HG03097 (cell line): ENCODE measurements around the gene CCL19.

ENCODE experiments used
- ATAC-seq: cut with Tn5 transposase; IDR thresholded peaks from one replicate; pipeline ENCODE4 v1.9.1; 2021; ENCODE audit not compliant: unreplicated experiment, low FRiP score

Gene CCL19

DNA sequence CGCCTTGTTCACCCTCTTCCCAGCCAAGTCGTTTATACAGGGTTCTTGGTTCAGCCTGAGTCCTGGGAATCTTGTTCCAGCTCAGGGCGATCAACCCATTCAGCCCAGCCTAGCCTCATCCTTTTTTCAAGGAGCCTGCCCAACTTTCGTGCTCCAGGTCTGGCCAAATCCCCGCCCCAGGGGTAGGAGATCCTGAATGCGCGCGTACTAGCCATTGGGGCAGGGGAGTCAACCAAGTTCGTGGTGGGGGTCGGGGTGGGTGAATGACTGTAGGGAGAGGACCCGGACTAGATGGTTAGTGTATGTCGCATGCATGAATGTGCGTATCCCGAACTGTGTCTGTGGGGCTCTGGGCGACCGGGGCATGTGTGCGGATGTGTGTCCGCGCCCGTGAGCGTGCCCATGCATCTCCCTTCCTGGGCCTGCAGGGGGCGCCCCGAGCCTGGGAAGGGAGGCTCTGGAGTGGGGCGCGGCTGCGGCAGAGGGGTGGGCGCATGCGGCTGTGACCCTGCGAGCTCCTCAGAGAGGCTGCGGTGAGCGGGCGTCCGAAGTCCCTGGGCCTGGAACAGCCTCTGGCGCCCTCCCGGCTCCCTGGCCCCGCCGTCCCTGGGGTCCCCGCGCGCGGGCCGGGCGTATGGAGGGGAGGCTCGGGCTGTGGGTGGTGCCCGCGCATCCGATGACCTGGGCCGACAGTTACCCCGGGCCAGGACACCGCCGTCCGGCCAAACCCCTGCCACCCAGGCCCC lies 10.1 kb upstream of the CCL19 start:
- ATAC-seq = peak; percentile 57

DNA sequence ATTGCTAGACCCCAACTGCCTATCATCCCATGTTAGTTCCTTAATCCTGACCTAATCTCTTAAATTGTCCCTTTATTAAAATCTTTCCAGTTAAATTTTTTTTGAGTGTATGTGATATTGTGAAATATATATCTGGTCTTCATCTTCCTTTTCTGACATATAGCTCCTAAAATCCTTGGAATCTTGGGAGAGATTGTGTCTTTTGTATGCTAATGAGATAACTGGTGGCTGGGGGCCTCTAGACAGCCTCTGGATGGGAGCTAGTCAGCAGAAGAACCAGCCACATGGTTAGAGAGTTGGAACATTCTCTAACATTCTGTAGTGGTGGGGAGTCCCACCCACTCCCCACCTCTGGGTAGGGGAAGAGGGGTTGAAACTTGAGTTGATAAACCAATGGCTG lies 3.7 kb upstream of the CCL19 start:
- no peak for ATAC-seq

DNA sequence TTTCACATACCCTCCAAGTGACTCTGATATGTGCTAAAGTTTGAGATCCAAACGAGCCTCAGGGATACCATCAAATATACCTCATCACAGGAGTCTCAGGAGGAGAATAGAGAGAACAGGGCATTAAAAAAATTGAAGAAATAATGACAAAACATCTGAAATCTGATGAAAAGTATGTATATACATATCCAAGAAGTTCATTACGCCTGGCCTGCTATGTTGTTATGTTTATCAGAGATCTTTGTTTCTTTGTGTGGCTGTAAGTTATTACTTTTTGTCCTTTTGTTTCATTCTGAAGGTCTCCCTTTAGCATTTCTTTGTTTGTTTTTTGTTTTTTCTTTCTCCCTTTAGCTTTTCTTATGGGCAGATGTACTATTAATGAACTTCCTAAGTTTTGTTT lies 2.5 kb upstream of the CCL19 start:
- no peak for ATAC-seq

DNA sequence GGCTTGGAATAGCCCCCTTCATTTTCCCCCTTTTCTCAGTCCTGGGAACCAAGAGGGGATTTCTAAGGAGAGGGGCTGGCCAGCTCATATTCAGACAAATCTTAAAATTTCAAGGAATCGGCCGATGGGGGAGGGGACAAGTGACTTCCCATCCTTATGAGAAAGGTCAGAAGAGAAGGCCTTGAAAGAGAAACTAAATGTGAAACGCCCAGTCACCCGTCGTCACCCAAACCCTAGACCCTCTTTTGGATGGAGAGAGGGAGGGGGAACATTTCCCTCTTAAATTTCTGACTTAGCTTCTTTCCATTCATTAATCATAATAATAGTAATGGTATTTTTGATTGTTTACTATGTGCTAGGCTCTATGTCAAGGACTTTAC lies 850 bp upstream of the CCL19 start:
- ATAC-seq = no peak

DNA sequence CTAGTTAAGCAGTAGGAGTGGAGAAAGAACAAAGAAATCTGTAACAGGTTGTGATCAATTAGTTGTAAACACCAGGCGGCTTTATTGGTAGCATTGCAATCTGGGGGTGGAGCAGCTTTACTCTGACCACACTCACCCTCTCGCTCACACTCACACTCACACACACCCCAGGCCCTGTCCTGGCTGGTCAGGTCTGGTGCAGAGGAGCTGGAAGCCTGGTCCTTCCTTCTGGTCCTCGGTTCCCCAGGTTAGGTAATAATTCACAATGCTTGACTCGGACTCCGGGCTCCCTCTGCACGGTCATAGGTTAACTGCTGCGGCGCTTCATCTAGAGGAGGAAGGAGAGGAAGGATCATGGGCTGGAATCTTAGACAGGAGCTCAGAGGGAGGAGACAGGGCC lies 1.6 kb downstream of the CCL19 start:
- ATAC-seq = no peak

DNA sequence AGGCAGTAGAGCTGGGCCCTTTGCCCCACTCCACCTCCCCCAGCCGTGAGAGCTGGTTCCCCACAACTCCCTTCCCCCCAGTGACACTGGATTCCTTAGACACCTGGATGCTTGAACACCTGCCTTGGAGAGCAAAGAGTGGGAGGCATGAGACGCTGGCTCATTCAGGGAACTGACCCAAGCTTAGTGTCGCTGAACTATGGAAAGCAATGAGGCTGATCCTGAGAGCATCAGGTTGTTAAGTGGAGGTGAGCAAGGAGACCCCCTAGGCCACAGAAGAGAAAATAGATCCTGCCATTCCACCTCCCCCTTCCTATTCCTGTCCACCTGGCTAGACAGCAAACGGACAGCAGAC lies 2.0 kb downstream of the CCL19 start:
- ATAC-seq = no peak

GRCh38 chr9:34688329-34689115 lies 2.6 kb downstream of the CCL19 start:
- ATAC-seq = no peak

DNA sequence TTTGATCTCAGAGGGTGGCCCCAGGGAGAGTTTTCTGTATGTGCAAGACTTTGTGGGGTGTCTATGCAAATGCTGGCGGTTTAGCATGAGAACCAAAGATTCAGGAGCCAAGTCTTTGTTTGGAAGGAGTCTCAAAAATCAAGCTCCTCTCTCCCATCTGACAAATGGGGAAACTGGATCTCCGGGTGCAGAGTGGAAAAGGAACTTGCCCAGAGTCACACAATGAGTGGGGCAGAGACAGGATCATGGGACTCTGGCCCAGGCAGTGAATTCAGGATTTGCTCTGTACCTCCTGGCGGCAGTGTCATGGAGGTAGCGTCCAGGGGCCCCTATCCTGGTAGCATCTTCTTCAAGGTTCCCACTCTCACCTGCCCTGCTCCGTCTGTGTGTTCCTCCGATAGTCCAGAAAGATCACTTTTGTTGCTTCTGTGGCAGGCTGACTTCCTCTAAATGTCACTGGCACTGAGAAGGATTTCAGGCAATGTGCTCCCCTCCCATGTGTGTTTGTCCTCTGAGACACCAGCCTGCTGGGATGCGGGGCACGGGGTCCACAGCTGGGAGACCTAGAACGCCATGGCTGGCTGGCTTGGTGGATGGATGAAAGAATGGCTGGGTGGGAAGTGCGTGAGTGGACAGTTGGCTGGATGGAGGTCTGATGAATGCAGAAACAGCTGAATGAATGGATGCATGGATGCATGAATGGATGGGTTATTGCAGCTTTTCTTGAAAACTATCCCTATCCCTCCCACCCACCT lies 3.6 kb downstream of the CCL19 start:
- no peak for ATAC-seq

DNA sequence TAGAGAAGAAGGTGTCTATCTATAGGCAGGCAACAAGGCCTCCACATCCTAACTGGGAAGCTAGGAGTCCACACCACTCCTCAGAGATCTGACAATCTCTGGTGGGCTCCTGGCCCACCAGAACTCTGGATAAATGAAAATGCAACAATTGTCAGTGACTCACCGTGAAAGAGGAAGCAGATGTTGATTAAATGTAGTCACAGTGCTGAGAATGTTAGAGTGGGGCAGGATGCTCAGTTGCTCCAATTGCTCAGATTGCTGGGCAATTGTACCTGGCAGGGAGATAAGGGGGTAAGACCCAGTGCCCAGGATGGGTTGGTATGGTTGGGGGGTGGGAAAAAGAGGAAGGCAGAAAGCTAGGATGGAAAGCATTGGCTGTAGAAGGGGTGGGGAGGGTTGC lies 4.3 kb downstream of the CCL19 start:
- ATAC-seq = no peak

GRCh38 chr9:34686231-34686630 lies 4.8 kb downstream of the CCL19 start:
- ATAC-seq = no peak

DNA sequence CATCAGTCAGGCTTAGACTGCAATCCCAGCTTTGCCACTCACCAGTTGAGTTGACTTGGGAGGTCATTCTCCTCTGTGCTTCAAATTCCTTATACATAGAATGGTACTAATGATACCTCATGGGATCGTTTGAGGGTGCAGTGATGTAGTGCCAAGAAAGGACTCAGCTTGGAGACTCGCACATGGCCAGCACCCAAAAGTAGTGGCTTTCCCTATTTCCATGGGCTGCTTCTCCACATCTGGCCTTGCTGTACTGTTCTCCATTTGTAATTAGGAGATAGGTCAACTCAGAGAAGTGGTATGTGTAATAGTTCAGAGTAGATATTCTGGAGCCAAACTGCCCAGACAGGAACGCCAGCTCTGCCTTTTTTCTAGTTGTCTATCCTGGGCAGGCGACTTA lies 5.5 kb downstream of the CCL19 start:
- ATAC-seq = no peak

GRCh38 chr9:34684816-34685215 lies 6.3 kb downstream of the CCL19 start:
- no peak for ATAC-seq

DNA sequence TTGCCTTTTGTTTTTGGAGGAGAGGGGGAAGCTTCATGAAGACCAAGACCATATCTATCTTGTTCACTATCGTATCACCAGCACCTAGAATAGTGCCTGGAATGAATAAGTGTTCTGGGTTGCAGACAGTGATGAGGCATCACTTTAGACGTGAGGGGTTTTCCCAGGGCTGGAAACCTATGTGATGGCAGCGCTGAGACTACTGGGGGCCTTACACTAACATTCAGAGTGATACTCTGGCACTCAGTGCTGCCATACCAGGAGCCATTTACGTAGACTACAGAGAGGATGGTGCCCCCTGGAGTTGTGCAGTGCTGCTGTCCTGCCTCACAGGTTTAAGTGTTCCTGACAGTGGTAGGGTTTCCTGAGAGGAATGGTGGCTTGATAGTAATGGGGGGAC lies 6.9 kb downstream of the CCL19 start:
- no peak for ATAC-seq

DNA sequence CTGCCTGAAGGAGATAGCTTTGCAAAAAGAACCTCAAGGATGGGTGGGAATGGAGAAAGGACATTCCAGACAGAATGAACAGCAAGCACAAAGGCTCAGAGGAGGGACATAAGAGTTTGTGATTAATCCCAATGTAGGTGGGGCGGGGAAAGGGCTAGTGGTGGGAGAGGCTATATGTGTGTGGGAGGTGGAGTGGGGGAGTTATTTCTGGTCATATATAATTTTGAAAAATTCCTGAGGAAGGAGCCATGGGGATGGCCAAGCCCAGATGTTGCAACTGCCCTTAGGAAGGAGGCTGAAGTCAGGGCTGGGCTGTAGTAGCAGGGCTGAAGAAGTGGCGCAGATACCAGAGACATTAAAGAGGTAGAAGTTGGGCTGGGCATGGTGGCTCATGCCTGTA lies 15.2 kb downstream of the CCL19 start:
- ATAC-seq = no peak

DNA sequence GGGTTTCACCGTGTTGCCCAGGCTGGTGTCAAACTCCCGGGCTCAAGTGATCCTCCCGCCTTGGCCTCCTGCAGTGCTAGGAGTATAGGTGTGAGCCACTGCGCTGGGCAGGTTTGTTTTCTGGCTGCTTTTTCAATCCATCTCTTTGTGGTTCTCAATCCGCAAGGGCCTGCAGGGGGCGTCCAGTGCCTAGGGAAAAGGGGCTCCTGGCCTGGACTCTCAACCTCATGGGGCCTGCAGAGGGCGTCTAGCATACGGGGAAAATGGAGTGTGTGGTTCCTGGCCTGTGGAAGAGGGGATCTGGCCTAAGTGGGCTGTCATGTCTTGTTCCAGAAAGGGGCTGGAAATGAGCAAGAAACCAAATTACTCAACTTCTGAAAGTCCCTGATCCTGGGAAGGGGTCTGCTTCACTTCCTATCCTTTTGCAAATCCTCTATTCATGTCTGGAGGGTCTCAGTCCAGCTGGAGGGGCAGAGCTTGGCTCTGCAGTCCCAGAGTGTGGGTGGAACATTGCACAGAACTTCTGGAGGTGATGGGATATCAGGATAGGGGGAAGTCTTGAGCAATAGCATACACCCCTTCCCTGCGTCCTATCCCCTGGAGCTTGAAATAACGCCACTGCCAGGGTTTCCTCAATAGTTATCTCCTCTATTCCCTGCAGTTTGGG lies 15.9 kb downstream of the CCL19 start:
- ATAC-seq = no peak

GRCh38 chr9:34674440-34674839 lies 16.6 kb downstream of the CCL19 start:
- ATAC-seq = no peak

DNA sequence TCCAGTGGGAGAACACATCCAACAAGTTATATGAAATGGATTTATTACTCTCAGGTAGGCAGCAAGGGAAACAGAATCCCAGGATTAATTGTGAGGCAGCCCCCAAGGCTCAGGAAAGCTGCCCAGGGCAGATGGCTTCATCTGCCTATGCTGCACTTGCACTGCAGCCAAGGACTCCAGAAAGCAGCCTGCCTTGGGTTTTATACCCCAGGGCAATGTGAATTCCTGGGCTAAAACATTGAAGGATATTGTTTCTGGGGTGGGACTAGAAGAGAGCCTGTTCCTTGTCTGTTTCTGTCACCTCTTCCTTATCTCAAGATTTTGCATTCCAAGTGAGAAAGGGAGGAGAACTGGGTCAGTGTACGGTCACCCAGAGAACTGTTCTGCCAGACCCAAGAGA lies 19.8 kb downstream of the CCL19 start:
- no peak for ATAC-seq

GRCh38 chr9:34669809-34670562 lies 21.1 kb downstream of the CCL19 start:
- ATAC-seq = no peak

- peak; percentile 61 for ATAC-seq
These were observed 25.5 kb downstream of the CCL19 start for GRCh38 chr9:34665381-34666250.

GRCh38 chr9:34665067-34665380 lies 26.1 kb downstream of the CCL19 start:
- ATAC-seq = peak; percentile 29
